GM12878 (cell line): ENCODE data around the gene LENG1. TPM values are rescaled to one million over a fixed set of nuclear protein-coding genes. Genes with fewer than 3 reads are reported as not detected.

Source experiments
- ATAC-seq: fragments of 200-7000 bp; cut with Tn5 transposase; 3 replicates; pipeline ENCODE4 v1.9.1; 2020; ENCODE audit warnings: mild to moderate bottlenecking, moderate library complexity
- BruUV-seq: library from RNA; stranded (reverse); fragments of 400-500 nt; replicated peaks from 2 replicates; lab custom pipeline; 2021; lab: Mats Ljungman, UMichigan
- CTCF ChIA-PET: fragments of 300-600 bp; sonication (Branson Sonifier 250); formaldehyde crosslinking; extraction: SDS; loops from one replicate; lab custom pipeline; 2021; ENCODE audit warnings: inconsistent platforms; lab: Yijun Ruan, JAX
- POLR2A ChIA-PET: fragments of 350-600 bp; formaldehyde crosslinking; extraction: SDS; loops from one replicate; lab custom pipeline; 2021; ENCODE audit warnings: inconsistent platforms; lab: Charles Lee
- RAD21 ChIA-PET: fragments of 300-600 bp; sonication (Branson Sonifier 250); formaldehyde crosslinking; loops from one replicate; lab custom pipeline; 2023; ENCODE audit warnings: antibody characterized with exemption; ENCODE audit not compliant: unreplicated experiment; lab: Charles Lee
- SMC1A ChIA-PET: fragments of 300-600 bp; sonication (Branson Sonifier 250); formaldehyde crosslinking; loops from one replicate; lab custom pipeline; 2023; ENCODE audit not compliant: unreplicated experiment, uncharacterized antibody; lab: Charles Lee
- DNase-seq: peaks from one replicate; pipeline ENCODE4 v3.0.0-alpha.2; 2011; ENCODE audit warnings: low read depth, low spot score
- FAIRE-seq: peaks from 3 replicates; lab custom pipeline; 2011; peaks lifted over from hg19 to GRCh38; lab: Jason Lieb, UNC
- H2AFZ ChIP-seq: 2 replicates; pipeline ENCODE4 v1.6.0; 2011; ENCODE audit warnings: low read depth, low read length, control low read depth; ENCODE audit not compliant: control insufficient read depth
- H3K27ac ChIP-seq: 2 replicates; pipeline ENCODE4 v1.5.1; 2011; ENCODE audit warnings: control low read depth; ENCODE audit not compliant: control insufficient read depth, insufficient read depth
- H3K27me3 ChIP-seq, 2 experiments: replicated peaks in 1 of 2; 2 replicates each; pipeline versions ENCODE4 v1.6.0 to v1.6.1; 2011; ENCODE audit warnings: low read length in 1 of 2; ENCODE audit not compliant: control insufficient read depth in 2 of 2, insufficient read depth in 2 of 2
- H3K36me3 ChIP-seq, 2 experiments: 2 replicates each; pipeline ENCODE4 v1.5.1; 2011; ENCODE audit warnings: low read length in 1 of 2; ENCODE audit not compliant: control insufficient read depth in 2 of 2, insufficient read depth in 2 of 2
- H3K4me1 ChIP-seq: 2 replicates; pipeline ENCODE4 v1.6.1; 2011; ENCODE audit warnings: mild to moderate bottlenecking, low read length, moderate library complexity, mixed read lengths; ENCODE audit not compliant: control insufficient read depth, insufficient read depth
- H3K4me2 ChIP-seq: 2 replicates; pipeline ENCODE4 v1.6.0; 2011; ENCODE audit warnings: control low read depth; ENCODE audit not compliant: control insufficient read depth, insufficient read depth
- H3K4me3 ChIP-seq: fragments of 200-600 bp; sonication (generic); 2 replicates; pipeline ENCODE4 v1.5.1; 2016
- H3K79me2 ChIP-seq: 2 replicates; pipeline ENCODE4 v1.6.0; 2011; ENCODE audit warnings: low read length; ENCODE audit not compliant: control insufficient read depth, insufficient read depth
- H3K9ac ChIP-seq: 2 replicates; pipeline ENCODE4 v1.8.0; 2011; ENCODE audit warnings: low read length, control low read depth, mixed read lengths; ENCODE audit not compliant: control insufficient read depth, insufficient read depth
- H3K9me3 ChIP-seq: replicated peaks from 3 replicates; pipeline ENCODE4 v1.5.1; 2011; ENCODE audit warnings: mild to moderate bottlenecking, low read length; ENCODE audit not compliant: control insufficient read depth, insufficient read depth
- H4K20me1 ChIP-seq: 2 replicates; pipeline ENCODE4 v1.6.0; 2011; ENCODE audit not compliant: control insufficient read depth, insufficient read depth
- CBFB ChIP-seq: IDR thresholded peaks from 2 replicates; pipeline ENCODE4 v1.6.1; 2016; ENCODE audit warnings: antibody characterized with exemption, low read depth
- CBX3 ChIP-seq: fragments of 200-600 bp; sonication (generic); IDR thresholded peaks from 2 replicates; pipeline ENCODE4 v1.6.1; 2016; ENCODE audit warnings: low read depth, borderline replicate concordance
- ELK1 ChIP-seq: IDR thresholded peaks from 2 replicates; pipeline ENCODE4 v1.6.1; 2012; ENCODE audit warnings: low read depth, low read length, improper control_type of control experiment
- ESRRA ChIP-seq: IDR thresholded peaks from 2 replicates; pipeline ENCODE4 v1.6.1; 2012; ENCODE audit warnings: mild to moderate bottlenecking, low read length, improper control_type of control experiment
- GABPA ChIP-seq: IDR thresholded peaks from 2 replicates; pipeline ENCODE4 v1.6.1; 2014; ENCODE audit warnings: antibody characterized with exemption, low read depth, mild to moderate bottlenecking, inconsistent platforms
- JUND ChIP-seq: IDR thresholded peaks from 2 replicates; pipeline ENCODE4 v1.6.1; 2012; ENCODE audit warnings: low read depth, mild to moderate bottlenecking, low read length, improper control_type of control experiment, moderate library complexity
- NBN ChIP-seq: fragments of 450-650 bp; IDR thresholded peaks from 2 replicates; pipeline ENCODE4 v1.6.1; 2016
- NR2C1 ChIP-seq: fragments of 450-650 bp; IDR thresholded peaks from 2 replicates; pipeline ENCODE4 v1.6.1; 2017; ENCODE audit warnings: antibody characterized with exemption, mild to moderate bottlenecking, moderate library complexity
- PAX5 ChIP-seq: IDR thresholded peaks from 2 replicates; pipeline ENCODE4 v1.6.1; 2011; ENCODE audit warnings: low read depth, low read length, borderline replicate concordance
- PAX8 ChIP-seq: fragments of 450-650 bp; IDR thresholded peaks from 2 replicates; pipeline ENCODE4 v1.6.1; 2017; ENCODE audit warnings: mild to moderate bottlenecking, moderate library complexity
- PKNOX1 ChIP-seq: fragments of 450-650 bp; IDR thresholded peaks from 2 replicates; pipeline ENCODE4 v1.6.1; 2016; ENCODE audit warnings: mild to moderate bottlenecking
- POLR2AphosphoS2 ChIP-seq: IDR thresholded peaks from 2 replicates; pipeline ENCODE4 v1.6.1; 2011; ENCODE audit warnings: low read depth, mild to moderate bottlenecking, low read length, improper control_type of control experiment, moderate library complexity
- SIX5 ChIP-seq: IDR thresholded peaks from 2 replicates; pipeline ENCODE4 v1.6.1; 2011; ENCODE audit warnings: mild to moderate bottlenecking, low read depth, low read length, moderate library complexity; ENCODE audit not compliant: severe bottlenecking
- SP1 ChIP-seq: IDR thresholded peaks from one replicate; pipeline ENCODE4 v1.6.1; 2011; ENCODE audit warnings: low read depth, low read length
- SRF ChIP-seq, 2 experiments: IDR thresholded peaks; 2 replicates each; pipeline ENCODE4 v1.6.1; 2011; ENCODE audit warnings: low read depth in 2 of 2, low read length in 2 of 2, mild to moderate bottlenecking in 1 of 2, moderate library complexity in 1 of 2
- ZBED1 ChIP-seq: IDR thresholded peaks from 2 replicates; pipeline ENCODE4 v1.6.1; 2016; ENCODE audit warnings: borderline replicate concordance
- ZNF207 ChIP-seq: fragments of 450-650 bp; IDR thresholded peaks from 2 replicates; pipeline ENCODE4 v1.6.1; 2014; ENCODE audit warnings: antibody characterized with exemption, mild to moderate bottlenecking, borderline replicate concordance
- WGBS: methylation state at CpG from one replicate; pipeline ENCODE4 v1.1.6; 2016; ENCODE audit warnings: low lambda C conversion rate; ENCODE audit not compliant: insufficient replicate concordance, insufficient coverage; ENCODE audit errors: missing lambda C conversion rate; 5-methylcytosine and 5-hydroxymethylcytosine counted together
- in situ Hi-C: fragments of 300-500 bp; cut with MboI; formaldehyde crosslinking; loops from 9 replicates; pipeline ENCODE4 v1.14.3; 2018; ENCODE audit warnings: mixed read lengths
- intact Hi-C: fragments of 100-400 bp; cut with micrococcal nuclease; formaldehyde crosslinking; loops from one replicate; pipeline ENCODE4 v1.14.2; 2022; ENCODE audit not compliant: unreplicated experiment
- polyA plus RNA-seq, 11 experiments: library from polyadenylated mRNA; depleted of rRNA in 4 of 11; unstranded in 6 of 11; stranded (reverse) in 5 of 11; fragments of >200 nt; fragmentation: Nextera tagmentation in 4 of 11; fragmentation: Illumina TruSeq in 1 of 11; extraction: Ambion mirVana in 4 of 11; extraction: Trizol in 1 of 11; gene quantifications; 1 replicate in 1 of 11; 2 replicates in 10 of 11; pipeline versions ENCODE4 v1.2.1 to v1.2.3, GENCODE V29; 2011 to 2016; ENCODE audit warnings: inconsistent platforms in 2 of 11, missing spikeins in 2 of 11, low read depth in 1 of 11
- total RNA-seq, 4 experiments: library from RNA; depleted of rRNA in 3 of 4; stranded (reverse); fragments of >200 nt in 3 of 4; fragmentation: Illumina TruSeq in 1 of 4; extraction: Trizol in 1 of 4; gene quantifications; 2 replicates each; pipeline versions ENCODE4 v1.2.1 to v1.2.3, GENCODE V29; 2013 to 2021

LENG1 gene
- total and polyA plus RNA-seq, 10 of the 15 experiments (the other 5 are each of a cell fraction or from before 2014, with no cell fraction given): 0.21 to 10.8 (median 5.8) TPM

GRCh38 chr19:54169149-54169740 is 9.7 kb upstream of the LENG1 start:
- in situ Hi-C loops: no loop called here
- no peak overlapping the region for H3K27ac ChIP-seq
- TF ChIP-seq ZBED1 (no peak), SRF (IDR thresholded peaks at IDR 0.05; ENCODE audit: low read depth in 2 of 2, low read length in 2 of 2) (no peak), CBFB (no peak), GABPA (no peak), ELK1 (no peak), NR2C1 (no peak), SIX5 (no peak), JUND (no peak), ESRRA (no peak), CBX3 (no peak), PAX8 (no peak), NBN (no peak), ZNF207 (no peak), PKNOX1 (no peak), SP1 (no peak), POLR2AphosphoS2 (no peak), PAX5 (no peak)
- H3K4me2 ChIP-seq: no peak overlapping the region
- no peaks in the 10 kb centered on the region; the same call in 2 of the 3 replicates for H3K9me3 ChIP-seq
- BruUV-seq: no TSS peak
- no peaks in the 10 kb centered on the region for H4K20me1 ChIP-seq
- H3K79me2 ChIP-seq: no peaks in the 10 kb centered on the region
- DNase-seq (no peak), ATAC-seq (no peak), FAIRE-seq (no peak)
- ChIA-PET CTCF (interaction anchor here (0.8 to 2.6 kb wide), 5 partner anchors 11 to 97 kb away, joined by 3 to 9 read pairs (median 4); no protein-coding TSS in a partner anchor), SMC1A (interaction anchor here (0.7 kb wide), 1 partner anchor 20 kb away, joined by 3 read pairs; the partner anchor contains the start of gene MBOAT7), RAD21 (interaction anchor here (1.0 to 1.2 kb wide), 2 partner anchors 10 to 63 kb away, joined by 3 to 5 read pairs; partner anchors contain the start of gene LENG1), POLR2A (interaction anchor here (0.7 kb wide), 1 partner anchor 259 kb away, joined by 4 read pairs; no protein-coding TSS in a partner anchor)
- no peaks in the 10 kb centered on the region for H3K4me1 ChIP-seq
- no peak overlapping the region for H3K9ac ChIP-seq
- H3K27me3 ChIP-seq: no peaks in the 10 kb centered on the region
- intact Hi-C loops: no loop called here
- WGBS: 58% methylated on average over 19 of the region's 21 CpGs
- no peak overlapping the region for H2AFZ ChIP-seq
- no peak overlapping the region for H3K4me3 ChIP-seq
- H3K36me3 ChIP-seq: no peaks in the 10 kb centered on the region
